ENCODE results near the gene KRTAP10-1. TPM values are rescaled to one million over a fixed set of nuclear protein-coding genes. Genes with fewer than 3 reads are reported as not detected.

The KRTAP10-1 gene
- total and polyA plus RNA-seq, 2 experiments from 2014 or later, result not detected

DNA sequence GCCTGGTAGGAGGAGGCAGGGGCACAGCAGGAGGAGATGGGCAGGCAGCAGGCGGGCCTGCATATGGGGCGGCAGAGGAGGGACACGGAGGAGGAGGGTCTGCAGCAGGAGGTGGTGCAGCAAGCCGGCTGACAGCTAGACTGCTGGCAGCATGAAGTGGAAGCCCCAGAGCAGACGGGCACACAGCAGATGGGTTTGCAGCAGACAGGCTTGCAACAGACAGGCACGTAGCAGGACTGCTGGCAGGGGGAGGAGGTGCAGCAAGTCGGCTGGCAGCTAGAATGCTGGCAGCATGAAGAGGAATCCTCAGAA is 39.8 kb upstream of the KRTAP10-1 start:
- no peak for DNase-seq
- Histone ChIP-seq H3K27ac (no peak overlapping the region), H3K27me3 (replicated peaks; ENCODE audit: insufficient read depth) (no peaks in the 10 kb centered on the region; the same call in 1 of the 2 replicates), H2AFZ (no peak overlapping the region), H3K4me2 (ENCODE audit: unreplicated experiment) (no peak overlapping the region), H3K9ac (no peak overlapping the region), H3K4me1 (ENCODE audit: insufficient read depth) (no peaks in the 10 kb centered on the region), H3K9me2 (ENCODE audit: insufficient read depth) (no peaks in the 10 kb centered on the region), H3K9me3 (ENCODE audit: low read depth) (no peaks in the 10 kb centered on the region), H3K36me3 (ENCODE audit: low read depth) (no peaks in the 10 kb centered on the region), H3K4me3 (no peak overlapping the region), H3F3A (ENCODE audit: insufficient read depth) (no peaks in the 10 kb centered on the region), H3K79me2 (ENCODE audit: insufficient read depth) (no peaks in the 10 kb centered on the region), H4K20me1 (ENCODE audit: insufficient read depth) (no peaks in the 10 kb centered on the region)
- 46 to 48% methylated on average over 7 of the region's 7 CpGs for WGBS, 2 experiments (ENCODE audit: low coverage in 1 of 2, low lambda C conversion rate in 2 of 2, missing lambda C conversion rate in 2 of 2)
- in situ Hi-C loops (cut with MboI), result loop anchor here (25.0 kb wide), 1 partner anchor 517 kb away; no protein-coding TSS in a partner anchor
- TF ChIP-seq EZH2phosphoT487 (IDR thresholded peaks at IDR 0.05; ENCODE audit: insufficient read depth, low read depth) (no peak), EZH2 (IDR thresholded peaks at IDR 0.05; ENCODE audit: insufficient read depth, poor library complexity, severe bottlenecking) (no peak)

DNA sequence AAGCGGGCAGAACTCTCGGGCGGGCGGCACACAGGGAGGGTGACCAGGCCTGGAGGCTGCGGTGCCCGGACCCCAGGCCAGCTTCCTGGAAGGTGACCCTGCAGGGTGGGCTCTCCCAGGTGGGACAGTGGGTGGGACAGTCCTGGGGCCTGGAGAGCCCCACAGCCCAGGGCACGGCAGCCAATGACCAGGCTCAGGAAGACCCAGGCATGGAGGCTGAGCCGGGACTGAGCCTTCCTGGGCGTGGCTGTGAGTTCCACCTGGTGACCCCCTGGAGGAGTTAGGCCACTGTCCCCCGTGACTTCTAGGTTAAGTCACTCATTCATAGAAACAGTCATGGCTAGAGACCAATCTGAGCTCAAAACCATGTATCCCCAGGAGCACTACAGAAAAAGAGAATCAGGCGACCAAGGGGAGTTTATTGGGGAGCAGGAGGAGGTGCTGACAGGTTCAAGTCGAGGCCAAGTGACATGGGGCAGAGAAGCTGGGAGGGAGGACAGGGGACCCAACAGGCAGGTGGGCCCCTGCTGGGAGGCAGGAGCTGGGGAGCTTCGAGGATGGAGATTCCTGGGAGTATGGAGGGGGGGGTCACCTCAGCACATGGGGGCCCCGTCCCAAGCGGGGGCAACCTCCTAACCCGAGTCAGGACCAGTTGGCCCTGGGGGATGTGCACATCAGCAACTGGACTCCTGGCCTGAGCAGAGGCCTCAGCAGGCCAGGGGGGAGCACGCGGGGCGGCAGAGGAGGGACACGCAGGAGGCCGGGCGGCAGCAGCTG is 39.2 kb upstream of the KRTAP10-1 start:
- Histone ChIP-seq H3K27me3 (replicated peaks; ENCODE audit: insufficient read depth) (no peaks in the 10 kb centered on the region; the same call in 1 of the 2 replicates), H3K27ac (no peak overlapping the region), H3K36me3 (ENCODE audit: low read depth) (no peaks in the 10 kb centered on the region), H3K9me3 (ENCODE audit: low read depth) (no peaks in the 10 kb centered on the region), H3K4me3 (no peak overlapping the region), H3K4me1 (ENCODE audit: insufficient read depth) (no peaks in the 10 kb centered on the region), H3F3A (ENCODE audit: insufficient read depth) (no peaks in the 10 kb centered on the region), H3K79me2 (ENCODE audit: insufficient read depth) (no peaks in the 10 kb centered on the region), H4K20me1 (ENCODE audit: insufficient read depth) (no peaks in the 10 kb centered on the region), H3K4me2 (ENCODE audit: unreplicated experiment) (no peak overlapping the region), H3K9me2 (ENCODE audit: insufficient read depth) (no peaks in the 10 kb centered on the region), H2AFZ (no peak overlapping the region), H3K9ac (no peak overlapping the region)
- no peak for TF ChIP-seq EZH2 (IDR thresholded peaks at IDR 0.05; ENCODE audit: insufficient read depth, poor library complexity, severe bottlenecking)
- TF ChIP-seq EZH2phosphoT487 (IDR thresholded peaks at IDR 0.05; ENCODE audit: insufficient read depth, low read depth), result no peak
- no peak for DNase-seq
- 45 to 46% methylated on average over 17 to 22 of the region's 22 CpGs for WGBS, 2 experiments (ENCODE audit: low coverage in 1 of 2, low lambda C conversion rate in 2 of 2, missing lambda C conversion rate in 2 of 2)
- in situ Hi-C loops (cut with MboI), result loop anchor here (25.0 kb wide), 1 partner anchor 517 kb away; no protein-coding TSS in a partner anchor

DNA sequence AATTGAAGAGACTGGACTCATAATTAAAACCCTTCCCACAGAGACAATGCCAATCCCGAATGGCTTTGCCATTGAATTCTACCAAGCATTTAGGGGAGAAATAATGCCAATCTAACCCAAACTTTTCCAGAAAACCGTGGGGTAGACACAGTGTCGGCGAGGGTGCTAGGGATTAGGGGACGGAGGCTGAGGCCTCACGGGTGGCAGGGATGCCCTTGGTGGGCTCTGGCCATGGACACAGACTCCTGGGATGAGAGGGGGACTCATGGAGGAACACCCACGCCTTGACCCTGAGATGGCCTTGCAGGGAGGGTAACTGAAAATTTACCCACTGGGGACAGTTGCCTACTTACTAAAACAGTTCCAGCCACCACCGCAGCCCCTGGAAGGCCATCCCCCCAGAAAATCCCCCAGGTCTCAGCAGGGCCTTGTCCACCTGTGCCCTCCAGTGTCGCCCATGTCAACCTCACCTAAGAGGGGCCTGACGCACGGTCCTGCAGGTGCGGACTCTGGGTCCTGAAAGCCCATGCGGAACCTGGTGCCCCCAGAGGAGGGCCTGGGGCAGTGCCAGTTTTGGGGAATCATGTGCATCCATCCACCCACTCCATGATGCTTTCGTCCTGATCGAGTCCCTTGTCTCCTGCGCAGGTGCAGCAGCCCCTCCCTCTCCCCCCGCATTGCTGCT is 38.5 kb upstream of the KRTAP10-1 start:
- Histone ChIP-seq H3K4me1 (ENCODE audit: insufficient read depth) (no peaks in the 10 kb centered on the region), H3K27me3 (replicated peaks; ENCODE audit: insufficient read depth) (peaks cover under 1% of the 10 kb centered on the region; the same call in 1 of the 2 replicates), H4K20me1 (ENCODE audit: insufficient read depth) (no peaks in the 10 kb centered on the region), H3K9me3 (ENCODE audit: low read depth) (no peaks in the 10 kb centered on the region), H3F3A (ENCODE audit: insufficient read depth) (no peaks in the 10 kb centered on the region), H3K27ac (no peak overlapping the region), H2AFZ (no peak overlapping the region), H3K9me2 (ENCODE audit: insufficient read depth) (no peaks in the 10 kb centered on the region), H3K36me3 (ENCODE audit: low read depth) (no peaks in the 10 kb centered on the region), H3K4me3 (no peak overlapping the region), H3K9ac (no peak overlapping the region), H3K79me2 (ENCODE audit: insufficient read depth) (no peaks in the 10 kb centered on the region), H3K4me2 (ENCODE audit: unreplicated experiment) (no peak overlapping the region)
- 50 to 59% methylated on average over 17 of the region's 17 CpGs for WGBS, 2 experiments (ENCODE audit: low coverage in 1 of 2, low lambda C conversion rate in 2 of 2, missing lambda C conversion rate in 2 of 2)
- TF ChIP-seq EZH2phosphoT487 (IDR thresholded peaks at IDR 0.05; ENCODE audit: insufficient read depth, low read depth) (no peak), EZH2 (IDR thresholded peaks at IDR 0.05; ENCODE audit: insufficient read depth, poor library complexity, severe bottlenecking) (no peak)
- no peak for DNase-seq
- in situ Hi-C loops (cut with MboI), result loop anchor here (25.0 kb wide), 1 partner anchor 516 kb away; no protein-coding TSS in a partner anchor

DNA sequence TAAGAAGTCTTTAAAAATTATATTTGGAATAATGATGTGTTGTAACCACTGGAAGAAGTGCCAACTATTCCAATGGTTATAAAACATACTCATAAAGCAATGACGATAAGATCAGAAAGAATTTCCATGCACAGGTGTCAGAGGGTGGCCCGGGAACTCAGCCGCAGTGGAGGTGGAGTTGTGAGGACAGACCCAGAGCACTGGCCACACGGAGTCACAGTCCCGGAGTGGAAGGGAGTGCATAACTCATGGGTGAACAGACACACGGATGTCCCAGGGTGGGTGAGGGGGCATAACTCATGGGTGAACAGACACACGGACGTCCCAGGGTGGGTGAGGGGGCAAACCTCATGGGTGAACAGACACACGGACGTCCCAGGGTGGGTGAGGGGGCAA is 36.0 kb upstream of the KRTAP10-1 start:
- 46 to 56% methylated on average over 10 of the region's 10 CpGs for WGBS, 2 experiments (ENCODE audit: low coverage in 1 of 2, low lambda C conversion rate in 2 of 2, missing lambda C conversion rate in 2 of 2)
- Histone ChIP-seq H3K4me3 (no peak overlapping the region), H3K9me3 (ENCODE audit: low read depth) (no peaks in the 10 kb centered on the region), H2AFZ (no peak overlapping the region), H3K9ac (no peak overlapping the region), H3K27me3 (replicated peaks; ENCODE audit: insufficient read depth) (peaks cover 5% of the 10 kb centered on the region; the same call in 1 of the 2 replicates), H3F3A (ENCODE audit: insufficient read depth) (no peaks in the 10 kb centered on the region), H3K9me2 (ENCODE audit: insufficient read depth) (no peaks in the 10 kb centered on the region), H3K79me2 (ENCODE audit: insufficient read depth) (no peaks in the 10 kb centered on the region), H3K4me1 (ENCODE audit: insufficient read depth) (no peaks in the 10 kb centered on the region), H3K27ac (no peak overlapping the region), H3K4me2 (ENCODE audit: unreplicated experiment) (no peak overlapping the region), H4K20me1 (ENCODE audit: insufficient read depth) (no peaks in the 10 kb centered on the region), H3K36me3 (ENCODE audit: low read depth) (no peaks in the 10 kb centered on the region)
- in situ Hi-C loops (cut with MboI), result loop anchor here (25.0 kb wide), 1 partner anchor 514 kb away; no protein-coding TSS in a partner anchor
- no peak for DNase-seq
- TF ChIP-seq EZH2phosphoT487 (IDR thresholded peaks at IDR 0.05; ENCODE audit: insufficient read depth, low read depth) (no peak), EZH2 (IDR thresholded peaks at IDR 0.05; ENCODE audit: insufficient read depth, poor library complexity, severe bottlenecking) (no peak)
